H9 (cell line): Measurements from ENCODE around the gene LRRC61. TPM values are rescaled to one million over a fixed set of nuclear protein-coding genes. Genes with fewer than 3 reads are reported as not detected.

Source experiments
- DNase-seq: peaks from one replicate; pipeline ENCODE4 v3.0.0-alpha.2; 2017
- H2AFZ ChIP-seq: one replicate; pipeline ENCODE4 v1.6.1; 2013; ENCODE audit warnings: mild to moderate bottlenecking, low read length, control low read depth, moderate library complexity
- H2AK5ac ChIP-seq: 2 replicates; pipeline ENCODE4 v1.6.1; 2013; ENCODE audit warnings: low read length, control low read depth, mixed read lengths; ENCODE audit not compliant: insufficient read length
- H2BK120ac ChIP-seq: one replicate; pipeline ENCODE4 v1.6.1; 2013; ENCODE audit warnings: low read depth, mild to moderate bottlenecking, low read length, control low read depth, inconsistent platforms; ENCODE audit not compliant: poor library complexity, severe bottlenecking
- H2BK12ac ChIP-seq: 2 replicates; pipeline ENCODE4 v1.6.1; 2013; ENCODE audit warnings: low read length, control low read depth, mixed read lengths, low read depth; ENCODE audit not compliant: insufficient read length
- H2BK15ac ChIP-seq: 2 replicates; pipeline ENCODE4 v1.6.1; 2013; ENCODE audit warnings: low read depth, low read length, control low read depth
- H2BK20ac ChIP-seq: one replicate; pipeline ENCODE4 v1.6.1; 2013; ENCODE audit warnings: low read depth, mild to moderate bottlenecking, low read length, control low read depth, inconsistent platforms; ENCODE audit not compliant: poor library complexity, severe bottlenecking
- H2BK5ac ChIP-seq: 2 replicates; pipeline ENCODE4 v1.6.1; 2013; ENCODE audit warnings: low read length, control low read depth, mixed read lengths; ENCODE audit not compliant: insufficient read length
- H3K14ac ChIP-seq: 2 replicates; pipeline ENCODE4 v1.6.1; 2013; ENCODE audit warnings: low read length, control low read depth; ENCODE audit not compliant: insufficient read depth
- H3K18ac ChIP-seq: 2 replicates; pipeline ENCODE4 v1.6.1; 2013; ENCODE audit warnings: low read depth, mild to moderate bottlenecking, mixed read lengths, low read length, control low read depth; ENCODE audit not compliant: insufficient read length
- H3K23ac ChIP-seq: 2 replicates; pipeline ENCODE4 v1.6.1; 2013; ENCODE audit warnings: low read length, control low read depth, mixed read lengths, low read depth; ENCODE audit not compliant: insufficient read length
- H3K23me2 ChIP-seq: 2 replicates; pipeline ENCODE4 v1.6.1; 2013; ENCODE audit warnings: low read depth, mild to moderate bottlenecking, mixed read lengths, low read length, control low read depth; ENCODE audit not compliant: insufficient read length, poor library complexity, severe bottlenecking
- H3K27ac ChIP-seq: 2 replicates; pipeline ENCODE4 v1.5.1; 2013; ENCODE audit warnings: low read length, control low read depth, mixed read lengths, low read depth; ENCODE audit not compliant: insufficient read length
- H3K27me3 ChIP-seq: 2 replicates; pipeline ENCODE4 v1.6.1; 2013; ENCODE audit warnings: low read length, control low read depth, inconsistent platforms; ENCODE audit not compliant: insufficient read depth
- H3K4ac ChIP-seq: 2 replicates; pipeline ENCODE4 v1.6.1; 2013; ENCODE audit warnings: low read depth, mild to moderate bottlenecking, control low read depth, inconsistent platforms, low read length, moderate library complexity
- H3K4me1 ChIP-seq: 2 replicates; pipeline ENCODE4 v1.6.1; 2013; ENCODE audit warnings: low read length, control low read depth, inconsistent platforms; ENCODE audit not compliant: insufficient read depth
- H3K4me2 ChIP-seq: 2 replicates; pipeline ENCODE4 v1.6.1; 2013; ENCODE audit warnings: low read length, control low read depth, mixed read lengths; ENCODE audit not compliant: insufficient read length, insufficient read depth
- H3K56ac ChIP-seq: 2 replicates; pipeline ENCODE4 v1.6.1; 2013; ENCODE audit warnings: low read depth, mild to moderate bottlenecking, mixed read lengths, low read length, control low read depth; ENCODE audit not compliant: insufficient read length
- H3K79me1 ChIP-seq: 2 replicates; pipeline ENCODE4 v1.6.1; 2013; ENCODE audit warnings: low read depth, mild to moderate bottlenecking, moderate library complexity, low read length, control low read depth, inconsistent platforms; ENCODE audit not compliant: insufficient read depth, poor library complexity, severe bottlenecking
- H3K79me2 ChIP-seq: 2 replicates; pipeline ENCODE4 v1.6.1; 2013; ENCODE audit warnings: low read length, control low read depth, inconsistent platforms; ENCODE audit not compliant: insufficient read depth
- H3K9ac ChIP-seq: 2 replicates; pipeline ENCODE4 v1.6.1; 2013; ENCODE audit warnings: low read length, control low read depth, mixed read lengths; ENCODE audit not compliant: insufficient read length; ENCODE audit errors: extremely low read depth
- H3K9me3 ChIP-seq: one replicate; pipeline ENCODE4 v1.6.1; 2013; ENCODE audit warnings: low read depth, low read length, inconsistent platforms; ENCODE audit not compliant: control insufficient read depth
- H3T11ph ChIP-seq: one replicate; pipeline ENCODE4 v1.6.1; 2013; ENCODE audit warnings: mild to moderate bottlenecking, low read length, control low read depth, inconsistent platforms
- H4K20me1 ChIP-seq: one replicate; pipeline ENCODE4 v1.6.1; 2013; ENCODE audit not compliant: control insufficient read depth, insufficient read length, insufficient read depth
- H4K5ac ChIP-seq: 2 replicates; pipeline ENCODE4 v1.6.1; 2013; ENCODE audit warnings: low read depth, mild to moderate bottlenecking, mixed read lengths, low read length, control low read depth; ENCODE audit not compliant: insufficient read length
- H4K8ac ChIP-seq: replicated peaks from 2 replicates; pipeline ENCODE4 v1.6.1; 2013; ENCODE audit warnings: low read length, control low read depth, mixed read lengths, low read depth; ENCODE audit not compliant: insufficient read length
- H4K91ac ChIP-seq: 2 replicates; pipeline ENCODE4 v1.6.1; 2013; ENCODE audit warnings: low read depth, mild to moderate bottlenecking, moderate library complexity, mixed read lengths, low read length, control low read depth; ENCODE audit not compliant: insufficient read length
- H3K27ac Mint-ChIP-seq, 3 experiments: 2 replicates in 2 of 3; 3 replicates in 1 of 3; pipeline ENCODE4 v1.8.0; 2020 to 2021; ENCODE audit warnings: mixed read lengths in 3 of 3, mild to moderate bottlenecking in 1 of 3, moderate library complexity in 1 of 3
- H3K27me3 Mint-ChIP-seq: 2 replicates; pipeline ENCODE4 v1.8.0; 2021; ENCODE audit warnings: low read depth, mild to moderate bottlenecking, moderate library complexity, mixed read lengths
- H3K36me3 Mint-ChIP-seq, 3 experiments: 2 replicates in 2 of 3; 3 replicates in 1 of 3; pipeline ENCODE4 v1.8.0; 2020 to 2021; ENCODE audit warnings: low read depth in 3 of 3, mixed read lengths in 3 of 3; ENCODE audit not compliant: insufficient read depth in 1 of 3
- H3K4me1 Mint-ChIP-seq, 2 experiments: 2 replicates each; pipeline ENCODE4 v1.8.0; 2020; ENCODE audit warnings: mixed read lengths in 2 of 2
- H3K4me3 Mint-ChIP-seq, 2 experiments: 2 replicates in 1 of 2; 3 replicates in 1 of 2; pipeline ENCODE4 v1.8.0; 2020 to 2021; ENCODE audit warnings: mild to moderate bottlenecking in 2 of 2, mixed read lengths in 2 of 2, moderate library complexity in 1 of 2
- H3K9me3 Mint-ChIP-seq, 2 experiments: 2 replicates in 1 of 2; 3 replicates in 1 of 2; pipeline ENCODE4 v1.8.0; 2020; ENCODE audit warnings: mild to moderate bottlenecking in 2 of 2, mixed read lengths in 2 of 2, moderate library complexity in 1 of 2
- WGBS: extraction: QIAGEN DNeasy Blood & Tissue Kit; methylation state at CpG from one replicate; pipeline ENCODE4 v1.1.7; 2013; ENCODE audit warnings: missing lambda C conversion rate, low lambda C conversion rate, mixed read lengths; ENCODE audit not compliant: insufficient read length; ENCODE audit errors: extremely low coverage; 5-methylcytosine and 5-hydroxymethylcytosine counted together
- total RNA-seq: library from RNA; stranded (reverse); gene quantifications from 2 replicates; pipeline ENCODE4 v1.2.1, GENCODE V29; 2021
- TF ChIP-seq, protein P1 (sequence below): fragments of 200-600 bp; sonication (generic); conservative IDR thresholded peaks from 3 replicates; pipeline ENCODE4 v1.8.0; 2021; ENCODE audit warnings: antibody characterized with exemption, mild to moderate bottlenecking

The LRRC61 gene
- total RNA-seq, 1 experiment from 2014 or later = 24.4 TPM

DNA sequence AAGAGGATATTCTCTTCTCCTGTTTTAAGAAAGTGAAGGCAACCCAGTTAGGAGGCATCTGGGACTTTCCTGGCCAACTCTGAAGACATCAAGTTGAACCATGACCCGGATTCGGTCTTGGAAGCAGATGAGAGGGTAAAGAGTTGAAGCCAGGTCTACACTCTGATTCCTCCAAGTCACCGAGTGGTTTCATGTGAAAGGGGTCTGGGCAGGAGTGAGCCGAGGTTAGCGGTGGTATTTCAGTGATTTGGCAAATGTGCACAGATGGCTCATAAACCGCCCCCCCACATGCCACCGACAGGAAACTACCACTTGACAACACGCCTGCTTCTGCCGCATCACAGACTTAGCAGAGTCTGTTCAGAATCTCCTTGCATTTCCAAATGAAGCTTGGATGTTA, 34.1 kb downstream of the LRRC61 start:
- TF ChIP-seq, protein P1, sequence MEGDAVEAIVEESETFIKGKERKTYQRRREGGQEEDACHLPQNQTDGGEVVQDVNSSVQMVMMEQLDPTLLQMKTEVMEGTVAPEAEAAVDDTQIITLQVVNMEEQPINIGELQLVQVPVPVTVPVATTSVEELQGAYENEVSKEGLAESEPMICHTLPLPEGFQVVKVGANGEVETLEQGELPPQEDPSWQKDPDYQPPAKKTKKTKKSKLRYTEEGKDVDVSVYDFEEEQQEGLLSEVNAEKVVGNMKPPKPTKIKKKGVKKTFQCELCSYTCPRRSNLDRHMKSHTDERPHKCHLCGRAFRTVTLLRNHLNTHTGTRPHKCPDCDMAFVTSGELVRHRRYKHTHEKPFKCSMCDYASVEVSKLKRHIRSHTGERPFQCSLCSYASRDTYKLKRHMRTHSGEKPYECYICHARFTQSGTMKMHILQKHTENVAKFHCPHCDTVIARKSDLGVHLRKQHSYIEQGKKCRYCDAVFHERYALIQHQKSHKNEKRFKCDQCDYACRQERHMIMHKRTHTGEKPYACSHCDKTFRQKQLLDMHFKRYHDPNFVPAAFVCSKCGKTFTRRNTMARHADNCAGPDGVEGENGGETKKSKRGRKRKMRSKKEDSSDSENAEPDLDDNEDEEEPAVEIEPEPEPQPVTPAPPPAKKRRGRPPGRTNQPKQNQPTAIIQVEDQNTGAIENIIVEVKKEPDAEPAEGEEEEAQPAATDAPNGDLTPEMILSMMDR = no peak
- Mint-ChIP-seq H3K36me3 (peaks cover 0 to 4% (median 0%) of the 10 kb centered on the region in 3 experiments; a peak in 1 of 7 replicates), H3K4me3 (no peak overlapping the region), H3K4me1 (peaks cover 17 to 27% of the 10 kb centered on the region in 2 experiments), H3K27me3 (peaks cover 1% of the 10 kb centered on the region; the same call in 1 of the 2 replicates), H3K9me3 (peaks cover 4 to 7% of the 10 kb centered on the region in 2 experiments; a peak in 3 of 5 replicates), H3K27ac (no peak overlapping the region)
- H3K4me2 ChIP-seq = no peak overlapping the region
- H3T11ph ChIP-seq = no peak overlapping the region
- H4K5ac ChIP-seq = no peak overlapping the region
- H2BK5ac ChIP-seq = no peak overlapping the region
- 0 out of 2 replicates have a peak, but pooled peaks cover 3% of the 10 kb centered on the region for H3K4me1 ChIP-seq
- H3K27me3 ChIP-seq = no peaks in the 10 kb centered on the region
- no peak overlapping the region for H2BK15ac ChIP-seq
- H2AFZ ChIP-seq = no peak overlapping the region
- WGBS = no CpG with 5 or more reads among the region's 9 CpGs
- H3K18ac ChIP-seq = no peak overlapping the region
- H2BK120ac ChIP-seq = no peak overlapping the region
- H2BK20ac ChIP-seq = no peak overlapping the region
- H3K23ac ChIP-seq = no peak overlapping the region
- no peak overlapping the region for H2AK5ac ChIP-seq
- no peak overlapping the region for H3K9ac ChIP-seq
- H3K14ac ChIP-seq = no peak overlapping the region
- H4K91ac ChIP-seq = no peak overlapping the region
- H3K79me1 ChIP-seq = no peaks in the 10 kb centered on the region
- no peak overlapping the region for H3K27ac ChIP-seq
- no peaks in the 10 kb centered on the region for H3K23me2 ChIP-seq
- no peaks in the 10 kb centered on the region for H4K20me1 ChIP-seq
- DNase-seq = no peak
- no peak overlapping the region for H3K4ac ChIP-seq
- H2BK12ac ChIP-seq = no peak overlapping the region
- no peak overlapping the region for H3K56ac ChIP-seq
- no peak overlapping the region for H4K8ac ChIP-seq
- no peaks in the 10 kb centered on the region for H3K9me3 ChIP-seq
- H3K79me2 ChIP-seq = no peaks in the 10 kb centered on the region
